ENCODE measurements around the gene BEAN1. TPM values are rescaled to one million over a fixed set of nuclear protein-coding genes. Genes with fewer than 3 reads are reported as not detected.

The BEAN1 gene
- total and polyA plus RNA-seq, 8 donors: 0.40 to 3.7 (median 0.55) TPM; not detected in 5

- Histone ChIP-seq H3K27me3 (peaks cover 0 to 42% (median 0%) of the 10 kb centered on the region in 3 donors), H3K9me3 (peaks cover 0 to 9% (median 3%) of the 10 kb centered on the region in 4 donors), H3K27ac (no peak overlapping the region), H3K36me3 (peaks cover 0 to 4% (median 0%) of the 10 kb centered on the region in 4 donors), H3K4me1 (peaks cover 6 to 10% (median 9%) of the 10 kb centered on the region in 4 donors), H3K4me3 (no peak overlapping the region)
- no peak for DNase-seq
- intact Hi-C loops (cut with DNase I; ENCODE audit: low total_unique reads): no loop called here
- TF ChIP-seq EP300 (IDR thresholded peaks at IDR 0.05) (no peak), CTCF (IDR thresholded peaks at IDR 0.05) (no peak), POLR2A (IDR thresholded peaks at IDR 0.05) (no peak), POLR2AphosphoS5 (IDR thresholded peaks at IDR 0.05) (no peak)
- WGBS, 5 donors: 69 to 90% (median 73%) methylated on average over 34 to 61 of the region's 61 CpGs
Observed at GRCh38 chr16:66402591-66403230, 24.4 kb upstream of the BEAN1 start.

GRCh38 chr16:66403531-66404145, 23.5 kb upstream of the BEAN1 start:
- Histone ChIP-seq H3K9me3 (peaks cover 0 to 9% (median 3%) of the 10 kb centered on the region in 4 donors), H3K36me3 (no peaks in the 10 kb centered on the region), H3K4me3 (no peak overlapping the region), H3K27me3 (peaks cover 0 to 37% (median 0%) of the 10 kb centered on the region in 3 donors), H3K4me1 (peaks cover 6 to 17% (median 9%) of the 10 kb centered on the region in 4 donors), H3K27ac (no peak overlapping the region)
- DNase-seq: no peak
- intact Hi-C loops (cut with DNase I; ENCODE audit: low total_unique reads): no loop called here
- TF ChIP-seq POLR2A (IDR thresholded peaks at IDR 0.05) (no peak), POLR2AphosphoS5 (IDR thresholded peaks at IDR 0.05) (no peak), CTCF (IDR thresholded peaks at IDR 0.05) (no peak), EP300 (IDR thresholded peaks at IDR 0.05) (no peak)
- 62 to 72% (median 69%) methylated on average over 5 of the region's 5 CpGs for WGBS, 5 donors

- DNase-seq: no peak
- Histone ChIP-seq H3K27me3 (peaks cover 0 to 46% (median 0%) of the 10 kb centered on the region in 3 donors), H3K9me3 (peaks cover 0 to 9% (median 3%) of the 10 kb centered on the region in 4 donors), H3K36me3 (no peaks in the 10 kb centered on the region), H3K27ac (no peak overlapping the region), H3K4me3 (no peak overlapping the region), H3K4me1 (peaks cover 6 to 20% (median 9%) of the 10 kb centered on the region in 4 donors)
- TF ChIP-seq EP300 (IDR thresholded peaks at IDR 0.05) (no peak), CTCF (IDR thresholded peaks at IDR 0.05) (no peak), POLR2A (IDR thresholded peaks at IDR 0.05) (no peak), POLR2AphosphoS5 (IDR thresholded peaks at IDR 0.05) (no peak)
- 60 to 73% (median 66%) methylated on average over 2 of the region's 2 CpGs for WGBS, 5 donors
- intact Hi-C loops (cut with DNase I; ENCODE audit: low total_unique reads): loop anchor here (5.0 kb wide), 2 partner anchors 77 to 197 kb away; partner anchors contain the start of gene CMTM3
Observed at GRCh38 chr16:66405057-66405783, 21.9 kb upstream of the BEAN1 start.
